GM21717 (cell line): ENCODE results near the gene PPFIBP2.

Experiments used
- ATAC-seq: cut with Tn5 transposase; IDR thresholded peaks from one replicate; pipeline ENCODE4 v1.9.1; 2021; ENCODE audit warnings: mild to moderate bottlenecking, moderate library complexity; ENCODE audit not compliant: unreplicated experiment

PPFIBP2 gene

DNA sequence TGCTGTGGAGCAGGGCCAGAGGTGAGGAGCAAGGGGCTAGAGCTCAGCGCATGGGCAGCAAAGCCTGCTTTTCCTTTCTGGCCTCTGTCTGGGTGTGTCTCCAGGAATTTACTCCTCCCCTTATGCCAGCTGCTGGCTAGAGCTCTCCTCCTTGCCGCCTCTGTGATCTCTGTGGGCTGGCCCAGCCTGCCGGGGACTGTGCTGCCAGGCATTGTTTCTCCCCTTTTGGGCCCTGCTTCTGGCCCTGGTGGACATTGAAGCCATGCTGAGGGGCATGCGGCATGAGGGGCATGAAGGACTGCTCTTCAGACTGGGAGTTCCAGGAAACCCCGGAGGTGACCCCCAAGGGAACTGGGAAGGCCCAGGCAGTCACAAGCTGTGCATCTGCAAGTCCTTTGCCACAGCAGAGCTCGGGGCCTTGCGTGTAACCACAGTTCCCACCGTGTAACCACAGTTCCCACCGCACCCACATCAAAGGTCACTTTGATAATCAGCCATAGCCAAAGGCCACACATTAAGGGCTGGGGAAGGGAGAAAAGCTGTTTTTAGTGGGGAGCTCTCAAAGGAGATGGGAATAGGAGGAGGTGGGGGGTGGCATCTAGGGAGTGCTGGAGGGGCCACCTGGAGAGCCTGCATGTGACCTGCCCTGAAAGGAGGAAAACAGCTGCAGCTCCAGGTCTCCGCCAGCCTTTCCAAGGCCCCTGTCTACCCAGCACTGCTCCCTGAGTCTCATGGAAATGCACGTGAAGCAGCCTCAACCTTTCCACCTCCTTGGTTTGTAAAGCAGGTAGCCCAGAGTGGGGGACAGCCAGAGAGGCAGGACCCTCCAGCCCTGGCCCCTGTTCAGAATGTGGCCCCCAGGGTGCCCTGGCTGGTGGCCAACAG, 62.3 kb downstream of the PPFIBP2 start:
- no peak for ATAC-seq

DNA sequence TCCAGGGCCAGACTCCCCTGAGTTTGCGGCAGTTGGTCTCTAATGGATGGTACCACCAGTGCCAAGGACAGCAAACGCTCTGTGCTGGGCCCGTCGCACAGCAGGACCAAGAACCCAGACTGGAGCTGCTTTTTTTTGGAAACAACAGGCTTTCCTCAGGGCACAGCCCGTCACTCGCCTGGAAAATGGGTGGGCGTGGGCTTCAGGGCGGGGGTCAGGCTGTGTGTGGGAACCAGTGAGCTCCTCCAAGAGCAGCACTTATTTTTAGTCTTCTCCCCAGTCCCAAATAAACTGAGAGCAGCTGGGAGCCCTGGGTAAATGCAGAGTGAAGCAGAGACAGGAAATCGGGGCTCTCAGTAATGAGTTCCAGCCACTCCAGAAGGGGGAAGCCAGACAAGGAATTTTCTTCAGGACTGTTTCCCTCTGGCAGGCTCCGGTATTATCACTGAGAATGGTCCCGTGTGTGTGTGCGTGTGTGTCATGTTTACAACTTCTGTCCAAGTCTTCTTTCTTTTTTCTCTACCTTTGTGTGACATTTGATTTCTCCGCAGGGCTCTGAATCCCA, 63.0 kb downstream of the PPFIBP2 start:
- no peak for ATAC-seq

DNA sequence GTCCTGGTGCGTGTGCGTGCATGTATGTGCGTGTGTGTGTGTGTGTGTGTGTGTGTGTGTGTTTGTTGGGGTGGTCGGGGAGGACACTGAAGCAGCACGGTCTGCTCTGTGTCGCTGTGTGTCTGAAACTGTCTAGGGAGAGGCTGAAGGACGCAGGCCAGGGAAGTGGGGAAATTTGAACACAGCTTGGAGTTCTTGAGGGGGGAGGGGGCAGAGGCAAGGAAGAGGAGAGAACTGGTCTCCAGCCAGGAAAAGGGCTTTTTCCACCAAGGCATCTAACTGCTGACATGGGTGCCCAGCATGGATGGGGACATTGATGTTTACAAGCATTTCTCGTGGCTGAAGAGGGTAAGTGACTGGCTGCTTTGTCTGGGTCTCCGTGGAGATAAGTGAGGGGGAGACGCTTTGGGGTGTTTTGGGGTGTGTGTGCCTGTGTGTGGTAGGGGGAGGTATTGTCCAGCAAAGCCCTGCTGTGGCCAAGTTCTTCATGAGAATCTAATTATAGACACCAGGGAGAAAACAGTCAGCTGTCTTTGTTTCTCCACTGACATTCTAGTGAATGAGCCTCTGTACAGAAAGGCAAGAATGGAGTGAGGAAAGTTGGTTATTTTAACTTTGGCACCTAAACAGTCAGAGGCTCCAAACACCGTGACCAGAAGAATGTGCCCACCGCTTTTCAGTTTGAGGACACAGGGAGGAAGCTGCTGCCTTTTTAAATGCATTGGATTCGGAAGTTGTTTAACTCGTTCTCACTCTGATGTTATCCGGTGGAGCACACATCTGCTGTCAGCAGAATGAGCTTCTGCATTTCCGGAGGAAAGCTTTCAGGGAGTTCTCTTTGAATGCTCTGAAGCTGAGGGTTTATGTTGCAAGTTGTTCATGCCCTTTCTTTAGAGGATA, 63.7 kb downstream of the PPFIBP2 start:
- ATAC-seq = no peak

DNA sequence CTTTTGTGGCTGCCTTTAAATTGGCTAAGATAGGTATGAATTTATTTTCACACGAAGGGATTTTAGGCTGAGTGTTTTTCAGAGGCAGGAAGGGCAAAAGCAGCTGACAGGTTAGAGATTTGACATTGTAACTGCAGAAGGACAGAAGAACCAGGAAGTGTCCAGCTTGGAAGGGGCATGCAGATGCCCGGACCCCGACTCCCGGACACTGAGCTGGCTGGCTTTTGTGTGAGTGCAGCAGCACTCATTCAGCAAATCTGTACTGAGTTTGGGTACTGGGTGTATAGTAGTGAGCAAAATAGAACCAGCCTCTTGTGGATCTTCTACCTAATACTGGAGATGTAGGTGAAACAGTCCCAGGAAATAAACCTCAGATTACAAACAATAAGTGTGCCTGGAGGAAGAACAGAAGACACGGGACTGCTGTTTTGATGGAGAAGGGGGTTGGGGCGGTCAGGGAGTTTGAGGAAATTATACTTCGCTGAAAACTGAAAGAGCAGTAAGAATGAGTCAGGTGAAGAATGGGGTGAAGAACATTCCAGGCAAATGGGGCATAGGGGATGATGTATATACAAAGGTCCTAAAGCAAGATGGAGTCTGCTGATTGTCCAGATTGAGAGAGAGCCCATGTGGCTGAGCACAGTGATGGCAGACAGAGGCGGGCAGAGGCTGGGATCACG, 64.6 kb downstream of the PPFIBP2 start:
- no peak for ATAC-seq

DNA sequence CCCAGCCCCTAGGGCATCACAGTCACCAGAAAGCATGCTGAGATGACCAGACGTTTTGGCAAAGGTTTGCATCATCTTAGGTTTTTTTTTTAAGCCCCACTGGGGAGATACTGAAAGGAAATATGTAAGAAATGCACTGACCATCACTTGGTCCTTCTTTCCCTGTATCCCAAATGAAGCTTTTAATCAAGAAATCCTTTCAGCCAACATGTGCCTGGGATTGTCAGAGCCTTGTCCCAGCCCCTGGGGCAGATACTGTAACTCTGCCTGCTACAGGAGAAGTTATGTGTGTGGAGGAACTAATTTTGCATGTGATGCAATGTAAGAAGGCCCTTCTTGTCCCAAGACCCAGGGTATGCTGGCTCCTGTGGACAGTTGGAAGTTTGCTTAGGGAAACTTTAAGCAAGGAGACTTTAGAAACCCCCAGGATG, 65.6 kb downstream of the PPFIBP2 start:
- ATAC-seq = no peak

DNA sequence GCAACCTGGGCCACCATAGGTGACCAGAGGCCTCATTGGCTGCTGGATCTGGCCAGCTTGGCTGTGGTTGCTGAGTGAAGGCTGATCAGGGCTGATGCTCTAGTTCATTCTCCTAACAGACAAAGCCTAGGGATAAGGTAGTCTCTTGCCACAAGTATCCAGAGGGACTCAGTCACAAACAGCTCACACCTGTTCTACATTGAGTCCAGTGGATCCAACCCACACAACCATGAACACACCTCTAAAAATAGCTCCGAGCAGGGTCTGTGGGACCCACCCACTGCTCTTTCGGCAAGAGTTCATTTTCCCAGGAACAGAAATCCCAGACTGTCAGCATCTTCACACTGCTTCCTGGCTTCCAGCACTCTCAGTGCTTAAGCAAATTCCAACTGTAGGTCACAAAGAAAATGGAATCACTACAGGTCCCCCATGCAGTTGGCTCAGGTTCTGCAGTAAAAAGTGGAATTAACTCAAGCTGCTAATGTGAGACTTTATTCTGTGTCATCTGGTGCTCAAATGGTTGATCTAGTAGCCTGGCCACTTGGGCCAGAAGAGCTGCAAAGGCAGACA, 67.3 kb downstream of the PPFIBP2 start:
- ATAC-seq = no peak

DNA sequence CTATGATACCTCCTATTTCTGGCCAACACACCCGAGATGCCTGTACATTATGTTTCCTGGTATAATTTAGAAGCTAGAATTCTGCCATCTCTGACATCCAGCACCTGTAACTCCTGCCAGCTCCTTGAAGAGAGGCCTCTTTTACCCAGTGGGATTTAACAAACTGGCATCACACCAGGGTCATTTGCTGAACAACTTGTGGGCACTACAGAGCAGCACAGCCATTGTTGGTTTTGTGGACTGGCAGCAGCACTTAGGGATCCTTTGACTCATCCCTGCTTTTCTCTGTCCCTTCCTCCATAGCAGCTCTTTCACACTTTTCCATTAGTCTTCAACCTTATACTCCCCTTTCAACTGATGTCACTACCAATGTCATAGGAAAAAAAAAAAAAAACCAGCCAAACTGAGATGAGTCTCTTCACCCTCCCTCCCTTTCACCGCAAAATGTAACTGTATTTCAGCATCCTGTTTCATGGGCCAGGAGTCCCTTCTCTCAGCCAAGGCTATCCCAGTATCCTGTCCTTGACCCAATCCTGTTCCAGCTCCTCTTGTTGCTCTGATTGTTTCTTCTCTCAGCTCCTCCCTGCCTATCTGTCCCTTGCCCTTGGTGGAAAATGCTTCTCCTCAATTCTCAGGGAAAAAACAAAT, 68.7 kb downstream of the PPFIBP2 start:
- no peak for ATAC-seq

DNA sequence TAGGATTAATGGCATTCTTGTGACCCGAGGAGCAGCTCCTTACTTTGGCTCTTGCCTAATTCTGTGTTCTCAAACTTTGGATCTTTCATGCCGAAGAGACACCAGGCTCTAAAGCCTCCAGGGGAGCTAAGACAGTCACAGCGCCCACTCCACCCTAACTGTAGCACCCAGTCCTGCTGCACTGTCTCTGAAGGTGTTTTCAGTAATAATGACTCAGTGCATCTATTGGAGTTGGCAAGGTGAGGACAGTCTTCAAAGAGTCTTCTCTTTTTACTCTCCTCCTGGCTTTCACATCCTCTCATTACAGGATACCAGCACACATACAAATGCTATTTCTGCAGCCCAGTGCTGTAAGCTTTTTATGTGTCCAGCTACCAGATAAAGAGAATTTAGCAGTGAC, 69.4 kb downstream of the PPFIBP2 start:
- ATAC-seq = no peak

DNA sequence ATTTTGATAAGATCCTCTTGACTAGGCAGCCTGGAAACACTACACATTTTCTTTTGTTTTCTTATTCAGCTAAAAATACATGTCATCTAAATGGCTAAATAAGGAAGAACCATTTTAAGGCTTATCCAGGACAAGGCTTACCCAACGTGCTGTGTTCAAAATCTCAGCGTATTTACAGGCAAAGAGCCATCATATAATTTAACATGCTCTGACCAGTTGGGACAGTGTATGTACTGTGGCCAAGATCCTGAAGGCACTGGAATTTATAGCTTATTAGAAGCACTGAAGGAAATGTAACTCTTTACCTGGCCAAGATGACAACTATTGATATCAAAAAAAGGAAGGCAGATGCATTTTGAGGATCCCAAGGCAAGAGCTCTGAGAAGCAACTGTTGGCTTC, 71.1 kb downstream of the PPFIBP2 start:
- no peak for ATAC-seq

DNA sequence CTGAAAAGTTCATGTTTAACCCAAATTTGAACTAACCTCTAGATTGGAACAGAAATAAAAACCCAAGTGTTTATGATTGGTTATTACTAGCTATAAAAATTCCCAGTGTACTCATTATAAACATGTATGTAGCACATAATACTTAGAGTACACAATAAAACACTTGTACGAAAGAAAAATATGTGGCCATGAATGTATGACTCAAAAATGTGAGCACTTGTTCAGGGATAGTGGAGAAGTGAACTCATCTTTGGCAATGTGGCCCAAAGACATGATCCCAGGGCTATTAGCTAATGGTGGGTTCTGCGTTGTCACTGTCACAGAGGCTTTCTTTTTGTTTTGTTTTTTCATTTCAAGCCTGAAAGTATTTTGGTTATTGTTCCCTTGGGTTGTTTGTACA, 72.0 kb downstream of the PPFIBP2 start:
- ATAC-seq = no peak

DNA sequence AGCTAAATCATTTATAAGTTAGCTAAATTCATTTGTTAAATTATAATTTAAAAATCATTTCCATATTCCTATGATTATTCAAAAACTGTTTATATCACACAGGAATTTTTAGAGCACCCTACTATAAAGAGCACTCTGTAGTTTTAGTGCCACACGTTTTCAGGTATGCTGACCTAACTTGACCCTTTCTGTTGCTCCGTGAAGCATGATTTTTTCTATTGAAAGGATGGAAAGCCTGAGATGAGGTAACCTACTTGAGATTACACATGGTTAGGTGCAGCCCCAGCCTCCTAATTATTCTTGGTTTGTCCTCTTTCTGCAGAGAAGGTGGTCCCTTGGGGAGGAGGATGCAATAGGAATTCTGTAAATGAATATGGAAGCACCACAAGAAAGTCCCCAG, 72.6 kb downstream of the PPFIBP2 start:
- no peak for ATAC-seq

DNA sequence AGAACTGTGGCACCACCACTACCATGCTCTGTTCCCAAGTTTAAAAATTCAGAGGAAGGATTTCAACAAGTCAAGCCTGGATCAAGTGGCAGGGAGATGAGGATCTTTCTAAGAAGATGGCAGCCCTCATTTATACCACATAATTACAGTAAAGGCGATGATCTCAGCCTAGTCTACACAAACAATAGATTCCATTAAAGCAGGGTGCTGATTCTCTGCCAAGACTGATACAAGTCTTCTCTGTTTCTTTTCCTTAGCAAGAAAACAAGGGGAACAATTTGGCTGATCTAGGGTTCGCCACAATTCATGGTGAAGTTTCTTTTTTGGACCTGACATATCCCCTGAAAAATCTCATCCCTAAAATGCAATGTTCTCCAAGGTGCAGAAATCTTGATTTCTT, 73.9 kb downstream of the PPFIBP2 start:
- no peak for ATAC-seq

DNA sequence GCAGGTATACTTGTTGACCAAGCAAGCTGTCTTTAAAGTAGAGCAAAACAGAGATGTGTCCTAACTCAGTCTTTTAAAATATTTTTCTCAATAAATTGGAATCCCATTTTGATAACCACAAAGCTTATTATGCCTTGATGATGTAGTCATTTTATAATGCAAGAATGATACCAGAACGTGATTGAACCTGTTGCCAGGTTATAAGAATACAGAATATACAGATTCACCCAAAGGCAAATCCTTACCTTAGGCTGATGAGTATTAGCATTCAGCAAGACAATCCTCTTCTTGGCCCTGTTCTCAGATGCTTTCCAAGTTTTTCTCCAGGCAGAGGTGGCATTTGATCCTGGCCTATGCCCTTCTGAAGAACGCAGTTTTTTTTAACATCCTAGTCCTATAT, 76.1 kb downstream of the PPFIBP2 start:
- ATAC-seq = no peak

DNA sequence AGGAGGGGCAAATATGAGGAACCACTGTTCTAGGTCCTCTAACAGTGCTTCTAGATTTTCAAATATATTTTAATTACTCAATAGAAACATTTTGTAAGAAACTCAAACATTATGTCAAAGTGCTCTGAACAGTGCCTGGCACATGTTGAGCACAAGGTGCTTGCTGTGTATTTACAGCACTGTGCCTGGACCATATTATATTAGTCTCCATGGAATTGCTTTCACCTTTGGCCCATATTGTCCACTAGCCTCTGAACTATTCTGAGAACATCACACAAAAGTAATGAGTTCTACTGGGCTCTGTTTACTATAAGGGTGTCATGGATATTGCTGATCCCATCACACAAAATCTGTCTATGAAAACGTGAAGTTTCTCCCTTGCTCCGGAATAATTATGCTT, 76.7 kb downstream of the PPFIBP2 start:
- no peak for ATAC-seq

DNA sequence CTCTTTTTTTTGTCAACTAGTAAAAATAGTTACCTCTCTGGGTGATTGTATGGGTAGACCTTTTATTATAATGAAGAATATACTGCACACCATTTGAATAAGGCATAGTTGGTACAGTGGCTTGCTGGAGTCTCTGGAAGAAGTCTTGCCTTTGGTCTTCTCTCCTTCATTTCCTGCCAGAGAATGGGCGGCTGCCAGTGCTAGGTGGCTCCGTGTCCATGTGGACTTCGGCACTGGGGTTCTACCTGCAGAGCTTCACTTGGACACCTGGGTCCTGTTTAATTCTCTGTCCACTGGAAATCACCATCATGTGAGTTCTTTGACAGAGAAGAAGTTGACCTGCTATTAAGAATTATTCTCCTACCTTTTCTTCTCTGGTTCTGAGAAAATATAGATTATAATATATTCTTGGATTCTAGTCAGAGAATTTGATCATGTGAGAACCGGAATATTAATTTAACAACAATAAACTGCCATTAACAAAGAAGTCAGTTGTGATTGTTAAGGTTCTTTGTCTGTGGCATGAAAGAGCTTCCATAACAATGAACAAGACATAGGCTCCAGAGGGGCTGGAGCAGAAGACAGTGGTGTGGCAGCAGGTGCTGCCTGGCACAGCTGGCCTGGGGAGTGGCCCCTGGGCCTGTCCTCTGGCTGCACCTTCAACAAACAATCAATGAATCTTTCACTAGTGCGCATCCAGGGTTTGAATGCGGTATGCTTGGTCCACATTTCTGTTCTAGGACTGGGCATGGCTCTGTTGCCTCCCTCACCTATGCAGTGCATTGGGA, 77.5 kb downstream of the PPFIBP2 start:
- no peak for ATAC-seq

DNA sequence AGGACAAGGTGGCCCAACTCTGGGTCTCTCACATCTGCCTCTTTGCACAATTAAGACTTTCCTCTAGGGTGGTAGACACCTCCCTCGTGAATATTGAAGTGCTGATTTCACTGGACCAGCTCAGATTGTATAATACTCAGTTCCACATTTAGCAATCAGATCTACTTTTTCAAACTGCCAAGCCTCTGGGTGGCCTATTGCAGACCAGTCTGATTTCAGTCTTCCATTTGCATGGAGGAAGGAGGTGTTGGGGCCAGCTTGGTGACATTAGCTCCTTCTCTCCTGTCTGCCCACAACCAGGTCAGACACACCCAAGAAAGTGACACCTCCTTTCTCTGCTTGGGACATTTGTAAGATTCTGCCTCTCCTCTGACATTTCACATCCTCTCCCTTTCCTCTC, 78.2 kb downstream of the PPFIBP2 start:
- no peak for ATAC-seq

DNA sequence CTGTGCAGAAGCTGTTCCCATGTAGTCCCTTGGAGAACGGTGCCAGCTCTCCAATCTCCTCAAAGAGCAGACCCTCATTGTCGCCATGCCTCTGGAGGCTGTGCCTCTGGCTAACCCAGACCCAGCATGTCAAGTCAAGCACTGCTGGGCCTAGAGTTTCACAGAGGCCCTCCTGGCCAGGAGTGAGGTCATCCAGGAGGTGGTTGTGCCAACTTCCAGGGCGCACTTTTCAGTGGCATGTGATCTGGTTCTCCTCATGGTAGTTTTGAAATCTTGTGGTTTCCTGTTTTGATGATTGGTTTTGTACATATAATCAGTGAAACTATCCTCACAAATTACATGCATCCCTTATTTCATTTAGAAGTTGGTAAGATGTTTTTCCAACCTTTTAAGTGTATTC, 78.9 kb downstream of the PPFIBP2 start:
- no peak for ATAC-seq

DNA sequence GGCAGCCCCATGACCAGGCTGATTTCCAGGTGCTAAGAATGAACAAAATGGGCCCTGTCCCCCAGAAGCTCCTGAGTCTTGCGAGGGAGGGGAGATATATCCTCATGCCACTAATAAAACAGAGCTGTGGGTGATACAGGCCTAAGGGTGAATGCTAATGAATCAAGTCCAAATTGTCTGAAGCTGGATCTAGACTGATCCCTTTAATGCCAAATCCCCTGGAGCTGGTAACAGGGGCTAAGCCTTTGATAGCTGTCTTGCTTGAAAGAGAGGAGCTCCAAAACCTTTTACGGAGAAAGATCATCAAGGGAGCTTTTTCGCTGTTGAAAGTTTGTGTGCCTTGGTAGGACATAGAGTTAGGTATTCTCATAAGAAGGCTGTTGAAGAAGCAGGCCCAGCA, 79.7 kb downstream of the PPFIBP2 start:
- ATAC-seq = no peak
